Eye (tissue), 1 donor: ENCODE measurements around the gene LRRC74A.

ENCODE experiments used
- DNase-seq: peaks from one replicate; pipeline ENCODE4 v3.0.0-alpha.2; 2015

LRRC74A gene

GRCh38 chr14:76826122-76826521 is at the start of gene LRRC74A:
LRRC74A (plus strand) TSS chr14:76826408; CDS start chr14:76826698, 290 bp downstream.
- no peak for DNase-seq

GRCh38 chr14:76776428-76777251 is 49.6 kb upstream of the LRRC74A start:
- no peak for DNase-seq

GRCh38 chr14:76777721-76778120 is 48.5 kb upstream of the LRRC74A start:
- no peak for DNase-seq

- no peak for DNase-seq
These were observed 47.5 kb upstream of the LRRC74A start for GRCh38 chr14:76778546-76779215.

GRCh38 chr14:76779221-76780057 is 46.8 kb upstream of the LRRC74A start:
- no peak for DNase-seq

GRCh38 chr14:76780058-76780345 is 46.2 kb upstream of the LRRC74A start:
- DNase-seq, result no peak

GRCh38 chr14:76780360-76780759 is 45.8 kb upstream of the LRRC74A start:
- DNase-seq, result no peak

GRCh38 chr14:76780875-76781647 is 45.1 kb upstream of the LRRC74A start:
- no peak for DNase-seq

GRCh38 chr14:76781648-76782051 is 44.6 kb upstream of the LRRC74A start:
- DNase-seq, result no peak

- no peak for DNase-seq
These were observed 43.9 kb upstream of the LRRC74A start for GRCh38 chr14:76782115-76782884.

- DNase-seq, result no peak
These were observed 43.2 kb upstream of the LRRC74A start for GRCh38 chr14:76782885-76783566.

- no peak for DNase-seq
These were observed 41.8 kb upstream of the LRRC74A start for GRCh38 chr14:76784266-76784874.

GRCh38 chr14:76784881-76785280 is 41.3 kb upstream of the LRRC74A start:
- DNase-seq, result peak; percentile 92

GRCh38 chr14:76786601-76787000 is 39.6 kb upstream of the LRRC74A start:
- no peak for DNase-seq

GRCh38 chr14:76792422-76792821 is 33.8 kb upstream of the LRRC74A start:
- DNase-seq, result no peak

- DNase-seq, result no peak
These were observed 32.9 kb upstream of the LRRC74A start for GRCh38 chr14:76793324-76793723.

GRCh38 chr14:76793956-76794355 is 32.3 kb upstream of the LRRC74A start:
- DNase-seq, result no peak

GRCh38 chr14:76806446-76806845 is 19.8 kb upstream of the LRRC74A start:
- no peak for DNase-seq

GRCh38 chr14:76808011-76808410 is 18.2 kb upstream of the LRRC74A start:
- no peak for DNase-seq

GRCh38 chr14:76808990-76809389 is 17.2 kb upstream of the LRRC74A start:
- no peak for DNase-seq

- no peak for DNase-seq
These were observed 15.7 kb upstream of the LRRC74A start for GRCh38 chr14:76810525-76810924.
